Keratinocyte (primary cell): ENCODE measurements around the gene MME.

Experiments
- CTCF ChIP-seq, 3 experiments: IDR thresholded peaks in 1 of 3; conservative IDR thresholded peaks in 1 of 3; optimal IDR thresholded peaks in 1 of 3; 2 replicates in 2 of 3; 3 replicates in 1 of 3; pipeline versions ENCODE3 to v1.5.1; 2011; ENCODE audit warnings: low read length in 3 of 3, mild to moderate bottlenecking in 3 of 3, moderate library complexity in 2 of 3, control low read depth in 1 of 3, inconsistent platforms in 1 of 3; ENCODE audit not compliant: insufficient read depth in 2 of 3; ENCODE audit errors: extremely low read depth in 1 of 3
- EZH2 ChIP-seq: IDR thresholded peaks from one replicate; pipeline ENCODE4 v1.6.1; 2012; ENCODE audit warnings: inconsistent platforms, mild to moderate bottlenecking, low read length, moderate library complexity

- TF ChIP-seq CTCF (optimal IDR thresholded peaks at IDR 0.05 in 1 of 3, IDR thresholded peaks at IDR 0.05 in 1 of 3, conservative IDR thresholded peaks at IDR 0.05 in 1 of 3; ENCODE audit: extremely low read depth in 1 of 3, insufficient read depth in 2 of 3, low read length in 3 of 3) (no peak), EZH2 (no peak)
Observed at GRCh38 chr3:155218462-155218861, 138.3 kb downstream of the MME start.
